ENCODE measurements around the gene HDGFL2.

Gene HDGFL2

GRCh38 chr19:4534836-4535658 is 63.0 kb downstream of the HDGFL2 start, which contains the start of gene PLIN5:
Gene PLIN5 (minus strand): TSS chr19:4535224. CDS start chr19:4534074, 1,150 bp downstream.
- CTCF ChIA-PET, result interaction anchor here (0.5 to 2.0 kb wide), 5 partner anchors 9 to 101 kb away, joined by 3 to 20 read pairs (median 3); no protein-coding TSS in a partner anchor
- POLR2A ChIA-PET, result interaction anchor here (1.2 to 1.4 kb wide), 2 partner anchors 8 to 64 kb away, joined by 3 to 4 read pairs; no protein-coding TSS in a partner anchor
- peak; percentile 97 for DNase-seq (ENCODE audit: extremely low spot score)
- TF ChIP-seq LEF1 (IDR thresholded peaks at IDR 0.05; ENCODE audit: borderline replicate concordance) (no peak), FOXA1 (IDR thresholded peaks at IDR 0.05) (no peak), CTBP1 (IDR thresholded peaks at IDR 0.05; ENCODE audit: borderline replicate concordance) (no peak), SP1 (IDR thresholded peaks at IDR 0.05) (no peak), ZNF384 (IDR thresholded peaks at IDR 0.05) (no peak), NFRKB (IDR thresholded peaks at IDR 0.05) (no peak), BHLHE40 (IDR thresholded peaks at IDR 0.05; ENCODE audit: borderline replicate concordance) (no peak), ARNT (IDR thresholded peaks at IDR 0.05) (no peak), FOXM1 (IDR thresholded peaks at IDR 0.05; ENCODE audit: borderline replicate concordance) (no peak), L3MBTL2 (conservative IDR thresholded peaks at IDR 0.05) (no peak), ELF4 (IDR thresholded peaks at IDR 0.05) (no peak), PKNOX1 (IDR thresholded peaks at IDR 0.05) (no peak)

GRCh38 chr19:4536798-4537197 is 64.7 kb downstream of the HDGFL2 start:
- POLR2A ChIA-PET, result interaction anchor here (1.1 kb wide), 1 partner anchor 139 kb away, joined by 3 read pairs; no protein-coding TSS in a partner anchor
- no peak for DNase-seq (ENCODE audit: extremely low spot score)
- CTCF ChIA-PET, result no interaction called here
- TF ChIP-seq CTBP1 (IDR thresholded peaks at IDR 0.05; ENCODE audit: borderline replicate concordance) (no peak), SUZ12 (IDR thresholded peaks at IDR 0.05) (no peak), NFRKB (IDR thresholded peaks at IDR 0.05) (no peak), SP1 (IDR thresholded peaks at IDR 0.05) (no peak), TARDBP (IDR thresholded peaks at IDR 0.05) (no peak), FOXM1 (IDR thresholded peaks at IDR 0.05; ENCODE audit: borderline replicate concordance) (no peak), FOXK2 (IDR thresholded peaks at IDR 0.05) (no peak), ZNF384 (IDR thresholded peaks at IDR 0.05) (no peak), LEF1 (IDR thresholded peaks at IDR 0.05; ENCODE audit: borderline replicate concordance) (no peak), ELF4 (IDR thresholded peaks at IDR 0.05) (no peak), HDGF (IDR thresholded peaks at IDR 0.05; ENCODE audit: borderline replicate concordance) (no peak)

DNA sequence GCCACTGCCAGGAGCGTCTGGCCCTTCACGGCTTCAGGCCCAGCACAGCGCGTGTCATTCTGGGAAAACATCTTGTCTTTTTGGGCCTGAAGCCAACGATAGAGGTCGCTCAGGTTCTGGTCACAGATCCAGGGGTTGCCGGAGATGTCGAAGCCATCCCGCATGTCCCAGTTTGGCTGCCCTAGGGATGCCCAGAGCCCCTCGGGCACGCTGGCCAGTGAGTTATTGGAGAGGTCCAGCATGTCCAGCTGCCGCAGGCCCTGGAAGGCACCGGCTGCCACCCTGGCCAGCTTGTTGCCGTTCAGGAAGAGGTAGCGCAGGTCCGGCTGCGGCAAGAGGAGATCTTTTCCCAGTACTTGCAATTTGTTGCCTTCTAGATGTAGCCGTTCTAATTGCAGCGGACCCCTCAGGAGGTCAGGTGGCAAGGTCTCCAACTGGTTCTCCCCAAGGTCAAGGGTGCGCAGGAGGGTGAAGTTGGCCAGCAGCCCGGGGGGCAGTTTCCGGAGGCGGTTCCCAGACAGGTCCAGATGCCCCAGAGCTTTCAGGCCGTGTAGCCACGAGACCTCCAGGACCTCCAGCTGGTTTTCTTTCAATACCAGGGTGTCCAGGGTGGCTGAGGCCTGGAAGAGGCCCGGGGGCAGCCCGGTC is 66.0 kb downstream of the HDGFL2 start:
- no peak for DNase-seq (ENCODE audit: extremely low spot score)
- CTCF ChIA-PET, result interaction anchor here (0.9 kb wide), 1 partner anchor 15 kb away, joined by 3 read pairs; no protein-coding TSS in a partner anchor
- TF ChIP-seq SP1 (IDR thresholded peaks at IDR 0.05) (no peak), ARNT (IDR thresholded peaks at IDR 0.05) (no peak), TARDBP (IDR thresholded peaks at IDR 0.05) (no peak), FOXK2 (IDR thresholded peaks at IDR 0.05) (no peak), ZNF384 (IDR thresholded peaks at IDR 0.05) (no peak), FOXM1 (IDR thresholded peaks at IDR 0.05; ENCODE audit: borderline replicate concordance) (no peak), NFRKB (IDR thresholded peaks at IDR 0.05) (no peak), LEF1 (IDR thresholded peaks at IDR 0.05; ENCODE audit: borderline replicate concordance) (no peak), SUZ12 (IDR thresholded peaks at IDR 0.05) (no peak), CTBP1 (IDR thresholded peaks at IDR 0.05; ENCODE audit: borderline replicate concordance) (no peak), HDGF (IDR thresholded peaks at IDR 0.05; ENCODE audit: borderline replicate concordance) (no peak), PKNOX1 (IDR thresholded peaks at IDR 0.05) (no peak), L3MBTL2 (conservative IDR thresholded peaks at IDR 0.05) (no peak), BHLHE40 (IDR thresholded peaks at IDR 0.05; ENCODE audit: borderline replicate concordance) (no peak), FOXA1 (IDR thresholded peaks at IDR 0.05) (no peak), ELF4 (IDR thresholded peaks at IDR 0.05) (no peak)
- POLR2A ChIA-PET, result no interaction called here

GRCh38 chr19:4538601-4538954 is 66.5 kb downstream of the HDGFL2 start:
- CTCF ChIA-PET, result interaction anchor here (0.8 to 0.9 kb wide), 2 partner anchors 13 to 16 kb away, joined by 3 to 5 read pairs; no protein-coding TSS in a partner anchor

GRCh38 chr19:4539169-4539692 is 67.1 kb downstream of the HDGFL2 start:
- no peak for DNase-seq (ENCODE audit: extremely low spot score)
- ChIA-PET CTCF (interaction anchor here (0.8 kb wide), 2 partner anchors 12 to 14 kb away, joined by 5 read pairs; no protein-coding TSS in a partner anchor), POLR2A (interaction anchor here (0.8 to 1.1 kb wide), 3 partner anchors 8 to 68 kb away, joined by 3 read pairs; no protein-coding TSS in a partner anchor)
- TF ChIP-seq FOXK2 (IDR thresholded peaks at IDR 0.05) (no peak), SUZ12 (IDR thresholded peaks at IDR 0.05) (no peak), CTBP1 (IDR thresholded peaks at IDR 0.05; ENCODE audit: borderline replicate concordance) (no peak), PKNOX1 (IDR thresholded peaks at IDR 0.05) (no peak), HDGF (IDR thresholded peaks at IDR 0.05; ENCODE audit: borderline replicate concordance) (no peak), TARDBP (IDR thresholded peaks at IDR 0.05) (no peak), LEF1 (IDR thresholded peaks at IDR 0.05; ENCODE audit: borderline replicate concordance) (no peak), ARNT (IDR thresholded peaks at IDR 0.05) (no peak), SP1 (IDR thresholded peaks at IDR 0.05) (no peak), L3MBTL2 (conservative IDR thresholded peaks at IDR 0.05) (no peak), ZNF384 (IDR thresholded peaks at IDR 0.05) (no peak), FOXM1 (IDR thresholded peaks at IDR 0.05; ENCODE audit: borderline replicate concordance) (no peak), ELF4 (IDR thresholded peaks at IDR 0.05) (no peak), FOXA1 (IDR thresholded peaks at IDR 0.05) (no peak)

More at GRCh38 chr19:4538601-4538954, 66.5 kb downstream of the HDGFL2 start:
- DNase-seq (ENCODE audit: extremely low spot score), result no peak
- POLR2A ChIA-PET, result interaction anchor here (0.8 to 1.1 kb wide), 2 partner anchors 9 to 64 kb away, joined by 3 read pairs; no protein-coding TSS in a partner anchor
- TF ChIP-seq SUZ12 (IDR thresholded peaks at IDR 0.05), result no peak
- no peak for TF ChIP-seq SP1 (IDR thresholded peaks at IDR 0.05)
- no peak for TF ChIP-seq ELF4 (IDR thresholded peaks at IDR 0.05)
- TF ChIP-seq BHLHE40 (IDR thresholded peaks at IDR 0.05; ENCODE audit: borderline replicate concordance), result no peak
- TF ChIP-seq ZNF384 (IDR thresholded peaks at IDR 0.05), result no peak
- no peak for TF ChIP-seq FOXM1 (IDR thresholded peaks at IDR 0.05; ENCODE audit: borderline replicate concordance)
- TF ChIP-seq ARNT (IDR thresholded peaks at IDR 0.05), result no peak
